ENCODE results near the gene HEATR5A. TPM values are rescaled to one million over a fixed set of nuclear protein-coding genes. Genes with fewer than 3 reads are reported as not detected.
"Not testable (repeated sequence)": the region's sequence is repeated elsewhere in the genome, so short reads cannot be mapped to it uniquely, and the experiment has no call there.

The HEATR5A gene
- total RNA-seq, 1 donor from 2014 or later = 46.8 TPM

DNA sequence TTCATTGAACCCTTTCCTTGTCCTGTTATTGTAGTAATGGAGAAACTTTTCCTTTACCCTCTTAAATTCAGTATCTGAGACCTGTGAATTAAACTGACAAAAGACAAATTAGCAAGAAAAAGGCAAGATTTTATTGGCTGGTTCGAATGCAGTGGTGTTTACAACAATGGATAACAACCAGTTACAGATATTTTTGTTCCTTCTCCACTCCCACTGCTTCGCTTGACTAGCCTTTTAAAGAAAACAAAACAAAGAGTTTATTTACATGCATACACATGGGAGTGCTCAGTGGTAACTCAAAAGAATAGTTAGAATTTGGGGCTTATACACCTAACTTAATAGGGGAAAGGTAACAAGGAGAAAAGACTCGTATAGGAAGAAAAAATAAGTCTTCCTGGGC lies 175.7 kb downstream of the HEATR5A start:
- DNase-seq = no peak
- ATAC-seq = no peak
- intact Hi-C loops (cut with micrococcal nuclease) = no loop called here

DNA sequence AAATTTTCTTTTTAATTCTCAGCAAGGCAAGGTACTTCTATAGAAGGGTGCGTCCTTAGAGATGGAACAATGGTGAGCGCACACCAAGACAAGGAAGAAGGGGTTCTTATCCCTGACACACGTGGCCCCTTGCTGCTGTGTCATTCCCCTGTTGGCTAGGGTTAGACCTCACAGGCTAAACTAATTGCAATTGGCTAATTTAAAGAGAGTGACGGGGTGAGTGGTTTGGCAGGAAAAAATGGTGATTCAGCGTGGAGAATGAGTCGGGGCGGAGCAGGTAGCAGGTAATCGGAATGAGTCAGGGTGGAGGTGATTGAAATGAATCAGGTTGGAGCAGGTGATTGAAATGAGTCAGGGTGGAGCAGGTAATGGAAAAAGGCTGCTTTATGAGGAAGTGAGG lies 176.5 kb downstream of the HEATR5A start:
- DNase-seq (no peak), ATAC-seq (no peak)
- intact Hi-C loops (cut with micrococcal nuclease) = no loop called here

DNA sequence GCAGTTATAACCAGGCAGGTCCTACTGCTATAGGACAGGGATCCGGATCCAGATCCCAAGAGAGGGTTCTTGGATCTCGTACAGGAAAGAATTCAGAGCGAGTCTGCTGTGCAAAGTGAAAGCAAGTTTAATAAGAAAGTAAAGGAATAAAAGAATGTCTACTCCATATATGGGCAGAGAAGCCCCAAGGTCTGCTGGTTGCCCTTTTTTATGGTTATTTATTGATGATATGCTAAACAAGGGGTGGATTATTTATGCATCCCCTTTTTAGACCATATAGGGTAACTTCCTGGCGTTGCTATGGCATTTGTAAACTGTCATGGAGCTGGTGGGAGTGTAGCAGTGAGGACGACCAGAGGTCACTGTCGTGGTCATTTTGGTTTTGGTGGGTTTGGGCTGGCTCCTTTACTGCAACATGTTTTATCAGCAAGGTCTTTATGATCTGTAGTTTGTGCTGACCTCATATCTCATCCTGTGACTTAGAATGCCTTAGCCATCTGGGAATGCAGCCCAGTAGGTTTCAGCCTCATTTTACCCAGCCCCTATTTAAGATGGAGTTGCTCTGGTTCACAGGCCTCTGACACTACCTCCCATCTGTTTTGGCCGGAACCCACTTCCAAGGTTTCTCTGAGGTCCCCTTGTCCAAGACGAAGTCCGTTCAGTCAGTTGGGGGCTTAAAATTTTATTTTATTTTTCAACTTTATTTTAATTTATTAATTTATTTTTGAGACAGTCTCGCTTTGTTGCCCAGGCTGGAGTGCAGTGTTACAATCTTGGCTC lies 178.0 kb downstream of the HEATR5A start:
- peak; percentile 19 for ATAC-seq
- DNase-seq; intact Hi-C loops (cut with micrococcal nuclease): not testable (repeated sequence)

Other genes starting within 250 kb of the HEATR5A start
- 159 TPM for gene HECTD1, start 212.8 kb downstream of the HEATR5A start, total RNA-seq
- 8.4 TPM for gene DTD2, start 37.0 kb upstream of the HEATR5A start, total RNA-seq
- not detected for gene GPR33, start 67.5 kb upstream of the HEATR5A start, total RNA-seq
- 32.6 TPM for gene NUBPL, start 140.9 kb upstream of the HEATR5A start, total RNA-seq